ENCODE data around the gene TBPL2. TPM values are rescaled to one million over a fixed set of nuclear protein-coding genes. Genes with fewer than 3 reads are reported as not detected.

The TBPL2 gene
- total and polyA plus RNA-seq, 2 of the 13 experiments (the other 11 are each of a cell fraction or from before 2014, with no cell fraction given) = not detected

GRCh38 chr14:55372825-55373224, 67.6 kb downstream of the TBPL2 start (continued):
- TF ChIP-seq ZNF546 (CRISPR knock-in tag; conservative IDR thresholded peaks at IDR 0.05) (no peak), ZNF550 (CRISPR knock-in tag; IDR thresholded peaks at IDR 0.05; ENCODE audit: borderline replicate concordance) (no peak), SP4 (CRISPR knock-in tag; IDR thresholded peaks at IDR 0.05) (no peak), GTF3A (CRISPR knock-in tag; conservative IDR thresholded peaks at IDR 0.05) (no peak), ZNF317 (CRISPR knock-in tag; IDR thresholded peaks at IDR 0.05) (no peak), ZSCAN21 (CRISPR knock-in tag; IDR thresholded peaks at IDR 0.05; ENCODE audit: borderline replicate concordance) (no peak)

- WGBS (ENCODE audit: low lambda C conversion rate) = 98% methylated on average over 1 of the region's 1 CpG
- CTCF ChIA-PET (ENCODE audit: low intra/inter-chr PET ratio, low total read pairs) = no interaction called here
- H3K79me2 ChIP-seq (ENCODE audit: insufficient read depth, low read length) = no peaks in the 10 kb centered on the region
- H3K4me1 ChIP-seq (ENCODE audit: insufficient read depth, low read length) = no peaks in the 10 kb centered on the region
- in situ Hi-C loops (cut with HindIII; ENCODE audit: extremely low pct_ligation_motif_present, low pct_unique_long_range_greater_than_20kb) = no loop called here
- no peak for DNase-seq (ENCODE audit: low spot score)
- no peaks in the 10 kb centered on the region for H4K20me1 ChIP-seq (ENCODE audit: insufficient read depth, low read length)
- H3K9ac ChIP-seq (ENCODE audit: insufficient read depth, low read depth, low read length) = no peak overlapping the region
- H2AFZ ChIP-seq (ENCODE audit: low read length) = no peak overlapping the region
- no peaks in the 10 kb centered on the region for H3K27me3 ChIP-seq (ENCODE audit: control insufficient read depth in 1 of 2, insufficient read depth in 2 of 2, low read length in 2 of 2)
- no peak overlapping the region for H3K27ac ChIP-seq (ENCODE audit: extremely low read length, insufficient read depth, low read length)
- intact Hi-C loops (cut with micrococcal nuclease; ENCODE audit: unreplicated experiment) = no loop called here
- no peak overlapping the region for H3K4me2 ChIP-seq (ENCODE audit: low read depth, low read length)
- H3K9me3 ChIP-seq (ENCODE audit: low read length) = no peaks in the 10 kb centered on the region
- POLR2A ChIA-PET = no interaction called here
- H3K36me3 ChIP-seq (replicated peaks in 1 of 2; ENCODE audit: control insufficient read depth in 1 of 2, insufficient read depth in 2 of 2, low read length in 2 of 2) = peaks cover 5 to 25% of the 10 kb centered on the region in 2 experiments
- no peak for FAIRE-seq
- ATAC-seq = no peak
- no peak overlapping the region for H3K4me3 ChIP-seq (replicated peaks in 1 of 3; ENCODE audit: insufficient read depth in 1 of 3, low read depth in 2 of 3, low read length in 3 of 3)
- BruUV-seq (replicated peaks) = no TSS peak
- TF ChIP-seq MTERF4 (CRISPR knock-in tag; IDR thresholded peaks at IDR 0.05) = no peak
- TF ChIP-seq RERE (CRISPR knock-in tag; IDR thresholded peaks at IDR 0.05; ENCODE audit: low read depth) = no peak
- no peak for TF ChIP-seq ZBTB26 (CRISPR knock-in tag; IDR thresholded peaks at IDR 0.05; ENCODE audit: borderline replicate concordance)
- no peak for TF ChIP-seq MTA3 (CRISPR knock-in tag; IDR thresholded peaks at IDR 0.05)
- TF ChIP-seq ZNF101 (CRISPR knock-in tag; IDR thresholded peaks at IDR 0.05; ENCODE audit: borderline replicate concordance, low read depth) = no peak
- TF ChIP-seq PCBP2 (optimal IDR thresholded peaks at IDR 0.05; ENCODE audit: low read depth, low read length, poor library complexity, severe bottlenecking) = no peak
- no peak for TF ChIP-seq ZNF510 (CRISPR knock-in tag; IDR thresholded peaks at IDR 0.05; ENCODE audit: low read depth)
- TF ChIP-seq CCAR2 (optimal IDR thresholded peaks at IDR 0.05; ENCODE audit: low read depth, low read length) = no peak
- no peak for TF ChIP-seq ZNF354B (CRISPR knock-in tag; IDR thresholded peaks at IDR 0.05)
- TF ChIP-seq HNRNPH1 (optimal IDR thresholded peaks at IDR 0.05; ENCODE audit: low read depth, low read length) = no peak
Measured at GRCh38 chr14:55372423-55372822, 68.0 kb downstream of the TBPL2 start.

Data from HepG2 (cell line).